GM21576 (cell line): Measurements from ENCODE around the gene SBK3.
"Not testable (repeated sequence)": the region's sequence is repeated elsewhere in the genome, so short reads cannot be mapped to it uniquely, and the experiment has no call there.

Experiments
- ATAC-seq: cut with Tn5 transposase; IDR thresholded peaks from one replicate; pipeline ENCODE4 v1.9.1; 2021; ENCODE audit warnings: mild to moderate bottlenecking, moderate library complexity; ENCODE audit not compliant: unreplicated experiment

SBK3 gene

GRCh38 chr19:55545443-55545842, at the start of gene SBK3:
Gene SBK3 (minus strand): TSS chr19:55545543. CDS start chr19:55545543, 0 bp downstream.
- ATAC-seq, result no peak

- ATAC-seq, result no peak
Measured at GRCh38 chr19:55593096-55593772, 47.9 kb upstream of the SBK3 start.

- ATAC-seq, result no peak
Measured at GRCh38 chr19:55592391-55593090, 47.2 kb upstream of the SBK3 start.

- no peak for ATAC-seq
Measured at GRCh38 chr19:55591555-55591954, 46.2 kb upstream of the SBK3 start.

GRCh38 chr19:55590617-55591016, 45.3 kb upstream of the SBK3 start:
- no peak for ATAC-seq

GRCh38 chr19:55590109-55590508, 44.8 kb upstream of the SBK3 start:
- ATAC-seq, result no peak

GRCh38 chr19:55588738-55589137, 43.4 kb upstream of the SBK3 start:
- no peak for ATAC-seq

GRCh38 chr19:55586976-55587668, 41.8 kb upstream of the SBK3 start:
- peak; percentile 86 for ATAC-seq

- no peak for ATAC-seq
Measured at GRCh38 chr19:55585658-55586339, 40.5 kb upstream of the SBK3 start.

GRCh38 chr19:55584871-55585270, 39.5 kb upstream of the SBK3 start:
- no peak for ATAC-seq

GRCh38 chr19:55583897-55584296, 38.6 kb upstream of the SBK3 start:
- not testable (repeated sequence) for ATAC-seq

- ATAC-seq, result not testable (repeated sequence)
Measured at GRCh38 chr19:55582284-55582683, 36.9 kb upstream of the SBK3 start.

GRCh38 chr19:55581823-55582223, 36.5 kb upstream of the SBK3 start:
- no peak for ATAC-seq

- ATAC-seq, result no peak
Measured at GRCh38 chr19:55581145-55581822, 35.9 kb upstream of the SBK3 start.

- ATAC-seq, result no peak
Measured at GRCh38 chr19:55580628-55581144, 35.3 kb upstream of the SBK3 start, which contains the start of gene ZNF579. Gene ZNF579 (minus strand): TSS chr19:55580848. CDS start chr19:55579639, 1,209 bp downstream.

- no peak for ATAC-seq
Measured at GRCh38 chr19:55579766-55580621, 34.7 kb upstream of the SBK3 start.

- no peak for ATAC-seq
Measured at GRCh38 chr19:55578761-55579747, 33.7 kb upstream of the SBK3 start.

GRCh38 chr19:55578031-55578760, 32.9 kb upstream of the SBK3 start:
- no peak for ATAC-seq
